Measurements from ENCODE around the gene CKM. TPM values are rescaled to one million over a fixed set of nuclear protein-coding genes. Genes with fewer than 3 reads are reported as not detected.

CKM gene
- total RNA-seq, 1 donor from 2014 or later = not detected

DNA sequence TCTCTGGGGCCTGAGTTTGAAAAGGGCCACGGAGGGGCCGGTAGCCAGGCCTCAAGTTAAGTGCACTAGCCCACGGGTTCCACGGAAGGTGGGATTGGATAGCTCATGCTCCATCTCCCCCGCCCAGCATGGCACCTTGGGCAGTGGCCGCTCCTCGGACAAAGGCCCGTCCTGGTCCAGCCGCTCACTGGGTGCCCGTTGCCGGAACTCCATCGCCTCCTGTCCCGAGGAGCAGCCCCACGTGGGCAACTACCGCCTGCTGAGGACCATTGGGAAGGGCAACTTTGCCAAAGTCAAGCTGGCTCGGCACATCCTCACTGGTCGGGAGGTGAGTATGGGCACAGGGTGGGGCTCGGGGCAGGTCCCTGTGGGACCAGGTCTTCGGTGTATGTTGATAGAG lies 63.8 kb downstream of the CKM start:
- no peak for TF ChIP-seq POLR2A (IDR thresholded peaks at IDR 0.05)
- TF ChIP-seq POLR2AphosphoS5 (IDR thresholded peaks at IDR 0.05; ENCODE audit: insufficient read depth in 1 of 2, low read depth in 1 of 2) = no peak
- TF ChIP-seq, protein P1, sequence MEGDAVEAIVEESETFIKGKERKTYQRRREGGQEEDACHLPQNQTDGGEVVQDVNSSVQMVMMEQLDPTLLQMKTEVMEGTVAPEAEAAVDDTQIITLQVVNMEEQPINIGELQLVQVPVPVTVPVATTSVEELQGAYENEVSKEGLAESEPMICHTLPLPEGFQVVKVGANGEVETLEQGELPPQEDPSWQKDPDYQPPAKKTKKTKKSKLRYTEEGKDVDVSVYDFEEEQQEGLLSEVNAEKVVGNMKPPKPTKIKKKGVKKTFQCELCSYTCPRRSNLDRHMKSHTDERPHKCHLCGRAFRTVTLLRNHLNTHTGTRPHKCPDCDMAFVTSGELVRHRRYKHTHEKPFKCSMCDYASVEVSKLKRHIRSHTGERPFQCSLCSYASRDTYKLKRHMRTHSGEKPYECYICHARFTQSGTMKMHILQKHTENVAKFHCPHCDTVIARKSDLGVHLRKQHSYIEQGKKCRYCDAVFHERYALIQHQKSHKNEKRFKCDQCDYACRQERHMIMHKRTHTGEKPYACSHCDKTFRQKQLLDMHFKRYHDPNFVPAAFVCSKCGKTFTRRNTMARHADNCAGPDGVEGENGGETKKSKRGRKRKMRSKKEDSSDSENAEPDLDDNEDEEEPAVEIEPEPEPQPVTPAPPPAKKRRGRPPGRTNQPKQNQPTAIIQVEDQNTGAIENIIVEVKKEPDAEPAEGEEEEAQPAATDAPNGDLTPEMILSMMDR (IDR thresholded peaks at IDR 0.05) = no peak
- Histone ChIP-seq H3K9me3 (no peaks in the 10 kb centered on the region), H3K4me1 (peaks cover 19% of the 10 kb centered on the region), H3K27me3 (no peaks in the 10 kb centered on the region), H3K4me3 (no peak overlapping the region), H3K36me3 (no peaks in the 10 kb centered on the region), H3K27ac (no peak overlapping the region)
- DNase-seq (ENCODE audit: extremely low spot score in 2 of 2) = no peak
- intact Hi-C loops (cut with DNase I) = no loop called here

DNA sequence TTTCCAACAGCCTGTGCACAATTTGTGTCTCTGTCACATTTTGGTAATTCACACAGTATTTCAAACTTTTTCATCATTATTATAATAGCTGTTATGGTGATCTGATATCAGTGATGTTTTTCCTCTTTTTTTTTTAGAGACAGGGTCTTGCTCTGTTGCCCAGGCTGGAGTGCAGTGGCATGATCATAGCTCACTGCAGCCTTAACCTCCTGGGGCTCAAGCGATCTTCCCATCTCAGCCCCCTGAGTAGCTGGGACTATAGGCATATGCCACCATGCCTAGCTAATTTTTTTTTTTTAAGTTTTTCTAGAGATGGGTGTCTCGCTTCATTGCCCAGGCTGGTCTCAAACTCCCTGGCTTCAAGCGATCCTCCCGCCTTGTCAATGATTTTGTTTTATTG lies 65.8 kb downstream of the CKM start:
- intact Hi-C loops (cut with DNase I) = no loop called here
- H3K27me3 ChIP-seq = no peaks in the 10 kb centered on the region
- H3K4me3 ChIP-seq = no peak overlapping the region
- DNase-seq (ENCODE audit: extremely low spot score in 2 of 2) = no peak
- H3K36me3 ChIP-seq = no peaks in the 10 kb centered on the region
- TF ChIP-seq POLR2AphosphoS5 (IDR thresholded peaks at IDR 0.05; ENCODE audit: insufficient read depth in 1 of 2, low read depth in 1 of 2) (no peak), POLR2A (IDR thresholded peaks at IDR 0.05) (no peak)
- TF ChIP-seq, protein P1 (IDR thresholded peaks at IDR 0.05) = no peak
- H3K27ac ChIP-seq = no peak overlapping the region
- peaks cover 39% of the 10 kb centered on the region for H3K4me1 ChIP-seq
- H3K9me3 ChIP-seq = no peaks in the 10 kb centered on the region

Other genes starting within 250 kb of the CKM start
- 5.6 TPM for gene ZNF296, start 246.4 kb downstream of the CKM start, total RNA-seq
- 42.0 TPM for gene GEMIN7, start 243.6 kb downstream of the CKM start, total RNA-seq
- gene PPP1R37, start 229.7 kb downstream of the CKM start, total RNA-seq = 23.8 TPM
- 14.0 TPM for gene NKPD1, start 161.9 kb downstream of the CKM start, total RNA-seq
- 28.7 TPM for gene TRAPPC6A, start 144.6 kb downstream of the CKM start, total RNA-seq
- 12.5 TPM for gene BLOC1S3, start 144.1 kb downstream of the CKM start, total RNA-seq
- gene EXOC3L2, start 77.5 kb downstream of the CKM start, total RNA-seq = 6.1 TPM
- gene MARK4, start 71.6 kb downstream of the CKM start, total RNA-seq = 16.7 TPM
- 20.9 TPM for gene KLC3, start 17.9 kb upstream of the CKM start, total RNA-seq
- 17.9 TPM for gene ERCC2, start 47.7 kb upstream of the CKM start, total RNA-seq
- gene PPP1R13L, start 82.2 kb upstream of the CKM start, total RNA-seq = 111 TPM
- 2.2 TPM for gene POLR1G, start 83.8 kb upstream of the CKM start, total RNA-seq
- 123 TPM for gene ERCC1, start 101.0 kb upstream of the CKM start, total RNA-seq
- 20.6 TPM for gene FOSB, start 145.1 kb upstream of the CKM start, total RNA-seq
- 13.0 TPM for gene RTN2, start 174.2 kb upstream of the CKM start, total RNA-seq
- gene PPM1N, start 175.6 kb upstream of the CKM start, total RNA-seq = 3.9 TPM
- gene VASP, start 184.6 kb upstream of the CKM start, total RNA-seq = 103 TPM

All from vagina (tissue), 2 donors.